ENCODE data around the gene C1D. TPM values are rescaled to one million over a fixed set of nuclear protein-coding genes. Genes with fewer than 3 reads are reported as not detected.

The C1D gene
- total RNA-seq, 4 donors from 2014 or later: 15.8 to 87.1 (median 53.8) TPM

GRCh38 chr2:68094111-68094510 is 31.3 kb upstream of the C1D start:
- Histone ChIP-seq H3K4me1 (no peaks in the 10 kb centered on the region), H3K27ac (no peak overlapping the region), H3K9me3 (no peaks in the 10 kb centered on the region), H3K4me3 (no peak overlapping the region), H3K36me3 (no peaks in the 10 kb centered on the region), H3K27me3 (no peaks in the 10 kb centered on the region)
- intact Hi-C loops (cut with DNase I; ENCODE audit: low total_unique reads): no loop called here
- DNase-seq: no peak
- TF ChIP-seq POLR2A (IDR thresholded peaks at IDR 0.05) (no peak), CTCF (IDR thresholded peaks at IDR 0.05) (no peak)

GRCh38 chr2:68093634-68094033 is 30.8 kb upstream of the C1D start:
- no peak overlapping the region for H3K27ac ChIP-seq
- no peak for DNase-seq
- no peaks in the 10 kb centered on the region for H3K9me3 ChIP-seq
- TF ChIP-seq CTCF (IDR thresholded peaks at IDR 0.05): no peak
- no peak for TF ChIP-seq POLR2A (IDR thresholded peaks at IDR 0.05)
- H3K27me3 ChIP-seq: no peaks in the 10 kb centered on the region
- H3K4me3 ChIP-seq: no peak overlapping the region
- H3K4me1 ChIP-seq: no peaks in the 10 kb centered on the region
- intact Hi-C loops (cut with DNase I; ENCODE audit: low total_unique reads): no loop called here
- H3K36me3 ChIP-seq: no peaks in the 10 kb centered on the region

- Histone ChIP-seq H3K4me1 (no peaks in the 10 kb centered on the region), H3K36me3 (no peaks in the 10 kb centered on the region), H3K9me3 (no peaks in the 10 kb centered on the region), H3K27ac (no peak overlapping the region), H3K27me3 (no peaks in the 10 kb centered on the region), H3K4me3 (no peak overlapping the region)
- intact Hi-C loops (cut with DNase I; ENCODE audit: low total_unique reads): no loop called here
- TF ChIP-seq POLR2A (IDR thresholded peaks at IDR 0.05) (no peak), CTCF (IDR thresholded peaks at IDR 0.05) (no peak)
- no peak for DNase-seq
Measured at GRCh38 chr2:68091439-68092034, 28.7 kb upstream of the C1D start.

- TF ChIP-seq POLR2A (IDR thresholded peaks at IDR 0.05) (no peak), CTCF (IDR thresholded peaks at IDR 0.05) (no peak)
- no peak for DNase-seq
- Histone ChIP-seq H3K4me3 (no peak overlapping the region), H3K27ac (no peak overlapping the region), H3K4me1 (no peaks in the 10 kb centered on the region), H3K27me3 (no peaks in the 10 kb centered on the region), H3K9me3 (no peaks in the 10 kb centered on the region), H3K36me3 (no peaks in the 10 kb centered on the region)
- intact Hi-C loops (cut with DNase I; ENCODE audit: low total_unique reads): no loop called here
Measured at GRCh38 chr2:68089961-68090360, 27.2 kb upstream of the C1D start.

GRCh38 chr2:68088940-68089339 is 26.1 kb upstream of the C1D start:
- Histone ChIP-seq H3K4me3 (no peak overlapping the region), H3K4me1 (no peaks in the 10 kb centered on the region), H3K36me3 (no peaks in the 10 kb centered on the region), H3K27ac (no peak overlapping the region), H3K27me3 (no peaks in the 10 kb centered on the region), H3K9me3 (no peaks in the 10 kb centered on the region)
- DNase-seq: no peak
- TF ChIP-seq POLR2A (IDR thresholded peaks at IDR 0.05): no peak
- TF ChIP-seq CTCF (IDR thresholded peaks at IDR 0.05): no peak
- intact Hi-C loops (cut with DNase I; ENCODE audit: low total_unique reads): no loop called here

All from uterus (tissue), 4 donors.